ENCODE data around the gene ELK4.

ELK4 gene

GRCh38 chr1:205593532-205593931 is 38.3 kb downstream of the ELK4 start:
- H3K9me3 ChIP-seq: no peaks in the 10 kb centered on the region
- TF ChIP-seq CTCF (IDR thresholded peaks at IDR 0.05; ENCODE audit: low read depth, low read length): no peak
- H3K27me3 ChIP-seq: no peaks in the 10 kb centered on the region
- no peak for DNase-seq
- H3K4me3 ChIP-seq (ENCODE audit: low read depth, low read length): no peak overlapping the region
- H3K4me1 ChIP-seq: no peaks in the 10 kb centered on the region; the same call in 1 of the 2 replicates
- no peaks in the 10 kb centered on the region for H3K36me3 ChIP-seq

- H3K4me3 ChIP-seq (ENCODE audit: low read depth, low read length): no peak overlapping the region
Observed at GRCh38 chr1:205592443-205593003, 39.3 kb downstream of the ELK4 start.

GRCh38 chr1:205591522-205592351 is 40.1 kb downstream of the ELK4 start:
- TF ChIP-seq CTCF (IDR thresholded peaks at IDR 0.05; ENCODE audit: low read depth, low read length): peak; percentile 98
- no peaks in the 10 kb centered on the region for H3K36me3 ChIP-seq
- no peaks in the 10 kb centered on the region for H3K9me3 ChIP-seq
- H3K27me3 ChIP-seq: no peaks in the 10 kb centered on the region
- H3K4me3 ChIP-seq (ENCODE audit: low read depth, low read length): peak overlapping the region; percentile 60
- no peaks in the 10 kb centered on the region; the same call in 1 of the 2 replicates for H3K4me1 ChIP-seq
- DNase-seq: peak; percentile 87

More at GRCh38 chr1:205592443-205593003, 39.3 kb downstream of the ELK4 start:
- Histone ChIP-seq H3K4me1 (no peaks in the 10 kb centered on the region; the same call in 1 of the 2 replicates), H3K27me3 (no peaks in the 10 kb centered on the region), H3K9me3 (no peaks in the 10 kb centered on the region), H3K36me3 (no peaks in the 10 kb centered on the region)
- TF ChIP-seq CTCF (IDR thresholded peaks at IDR 0.05; ENCODE audit: low read depth, low read length): no peak
- DNase-seq: no peak

- no peak for DNase-seq
- Histone ChIP-seq H3K4me1 (no peaks in the 10 kb centered on the region; the same call in 1 of the 2 replicates), H3K4me3 (ENCODE audit: low read depth, low read length) (no peak overlapping the region), H3K9me3 (no peaks in the 10 kb centered on the region), H3K27me3 (no peaks in the 10 kb centered on the region), H3K36me3 (no peaks in the 10 kb centered on the region)
- TF ChIP-seq CTCF (IDR thresholded peaks at IDR 0.05; ENCODE audit: low read depth, low read length): no peak
Observed at GRCh38 chr1:205590777-205591513, 40.9 kb downstream of the ELK4 start.

GRCh38 chr1:205590457-205590768 is 41.4 kb downstream of the ELK4 start:
- Histone ChIP-seq H3K4me1 (no peaks in the 10 kb centered on the region; the same call in 1 of the 2 replicates), H3K27me3 (no peaks in the 10 kb centered on the region), H3K9me3 (no peaks in the 10 kb centered on the region), H3K4me3 (ENCODE audit: low read depth, low read length) (no peak overlapping the region), H3K36me3 (no peaks in the 10 kb centered on the region)
- no peak for TF ChIP-seq CTCF (IDR thresholded peaks at IDR 0.05; ENCODE audit: low read depth, low read length)
- no peak for DNase-seq
